Stimulated activated CD8-positive, alpha-beta memory T cell treated with anti-CD3 and anti-CD28 coated beads, Interleukin-4, amount 100 ng/mL, for 48 hours (primary cell): ENCODE measurements around the gene ING4.

Experiments used
- DNase-seq: peaks from one replicate; pipeline ENCODE4 v3.0.0-alpha.2; 2020

The ING4 gene

DNA sequence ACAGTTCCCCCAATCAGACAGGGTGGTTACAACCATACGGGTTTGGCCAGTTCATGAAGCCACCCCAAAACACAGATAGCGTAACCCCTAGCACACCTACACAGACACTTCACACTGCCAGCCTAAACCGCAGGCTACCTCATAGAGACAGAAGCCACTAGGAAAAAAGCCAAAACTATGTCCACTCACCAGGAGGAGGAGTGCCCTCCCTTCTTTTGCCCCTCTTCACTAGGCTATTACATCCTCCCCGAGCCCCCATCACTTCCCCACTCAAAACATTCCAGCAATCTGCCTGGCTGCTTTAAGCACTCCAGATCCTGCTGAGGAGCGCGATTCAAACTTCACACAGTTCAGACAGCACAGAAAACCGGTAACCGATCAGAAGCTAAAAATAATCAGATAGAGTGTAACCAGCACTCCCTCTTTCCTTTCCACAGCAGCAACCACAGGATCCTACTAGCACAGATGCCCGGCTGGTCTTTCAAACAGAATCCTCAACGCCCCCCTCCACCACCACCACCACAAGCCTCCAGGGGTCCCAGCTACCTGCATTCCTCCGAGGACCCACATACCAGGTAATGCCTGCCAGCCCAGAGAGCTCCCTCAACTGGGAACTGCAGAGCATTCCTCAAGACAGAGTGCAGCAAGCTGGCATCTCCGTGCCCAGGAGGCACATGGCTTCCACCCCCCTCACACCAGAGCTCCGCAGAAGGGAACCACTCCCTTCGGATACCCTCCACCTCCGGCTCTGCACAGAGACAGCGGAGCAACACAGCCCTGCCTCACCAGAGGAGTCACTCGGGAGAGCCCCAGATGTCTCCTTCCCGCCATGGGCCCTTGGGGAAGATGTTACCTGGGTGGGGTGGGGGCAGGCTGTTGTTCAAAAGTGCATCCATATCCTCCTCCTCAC lies 57.2 kb downstream of the ING4 start:
- DNase-seq: peak; percentile 53

DNA sequence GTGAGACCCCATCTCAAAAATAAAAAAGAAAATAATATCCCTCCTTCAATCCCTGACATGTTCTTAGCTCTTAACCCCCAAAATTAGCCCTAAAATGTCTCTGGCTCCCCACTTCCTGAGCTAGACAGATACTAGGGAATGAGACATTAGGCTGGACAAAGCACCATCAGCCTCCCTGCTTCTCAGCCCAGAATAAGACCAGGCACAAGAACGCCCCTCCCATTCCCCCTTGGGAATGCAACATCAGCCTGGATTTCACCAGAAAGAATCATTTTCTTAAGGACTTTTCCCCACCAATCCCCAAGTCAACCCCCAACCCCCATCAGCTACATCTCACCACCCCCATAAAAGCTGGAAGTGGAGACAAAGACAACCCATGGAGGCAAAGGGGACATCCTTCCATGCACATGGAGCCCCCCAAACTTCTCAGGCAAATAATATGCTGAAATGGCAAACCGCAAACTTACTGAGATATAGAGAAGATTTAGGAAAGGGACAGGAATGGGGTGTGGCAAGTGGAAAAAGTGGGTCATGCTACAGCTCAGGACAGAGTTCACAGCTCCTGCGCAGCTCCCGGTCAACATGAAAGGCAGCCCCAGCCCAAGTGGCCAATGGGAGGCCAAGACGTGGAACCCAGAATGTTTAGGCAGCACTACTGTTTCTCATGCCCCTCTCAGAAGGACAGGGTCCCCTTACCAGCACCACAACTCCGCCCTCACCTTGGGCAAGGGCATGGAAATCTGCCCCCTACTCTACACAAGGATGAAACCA lies 58.5 kb downstream of the ING4 start:
- no peak for DNase-seq

DNA sequence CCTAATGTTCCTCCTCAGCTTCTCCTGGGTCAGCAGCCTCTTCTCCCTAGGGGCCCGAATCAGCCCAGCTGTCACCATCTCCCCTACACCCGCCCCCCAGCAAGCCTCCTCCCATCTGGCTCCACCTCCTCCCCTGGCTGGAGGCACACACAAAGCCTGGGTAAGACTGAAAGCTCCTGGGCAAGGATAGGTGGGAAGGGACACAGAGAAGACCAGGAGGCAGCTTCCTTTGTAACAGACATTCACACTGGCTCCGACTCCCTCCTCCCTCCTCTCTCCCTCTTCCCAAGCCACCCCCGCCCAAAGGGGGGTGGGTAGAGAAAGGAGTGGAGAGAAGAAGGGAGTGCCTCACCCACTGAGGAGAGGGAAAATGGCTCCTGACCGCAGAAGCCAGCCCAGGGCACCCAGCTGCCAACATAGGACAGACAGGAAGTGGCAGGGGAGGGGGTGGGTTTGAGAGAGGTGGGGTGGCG lies 59.8 kb downstream of the ING4 start:
- DNase-seq: no peak

DNA sequence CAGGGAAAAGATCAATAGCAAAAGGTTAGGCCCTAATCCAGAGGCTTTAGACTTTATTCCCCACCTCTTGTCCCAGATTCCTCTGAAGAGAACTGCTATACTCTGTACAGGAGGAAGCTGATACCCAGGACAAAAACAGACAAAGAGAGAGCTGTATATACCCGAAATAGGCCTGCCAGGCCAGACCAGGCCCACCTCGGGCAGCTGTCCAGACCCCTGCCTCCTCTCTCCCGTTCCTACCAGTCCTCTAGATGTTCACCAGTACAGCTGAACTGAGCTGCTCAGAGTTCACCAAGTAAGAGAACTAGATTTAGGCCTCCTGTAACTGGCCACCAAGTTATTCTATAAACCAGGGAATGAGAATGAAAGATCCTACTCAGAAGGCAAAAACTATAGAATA lies 60.4 kb downstream of the ING4 start:
- DNase-seq: no peak
